Measurements from ENCODE around the gene CEACAM18.

Gene CEACAM18

DNA sequence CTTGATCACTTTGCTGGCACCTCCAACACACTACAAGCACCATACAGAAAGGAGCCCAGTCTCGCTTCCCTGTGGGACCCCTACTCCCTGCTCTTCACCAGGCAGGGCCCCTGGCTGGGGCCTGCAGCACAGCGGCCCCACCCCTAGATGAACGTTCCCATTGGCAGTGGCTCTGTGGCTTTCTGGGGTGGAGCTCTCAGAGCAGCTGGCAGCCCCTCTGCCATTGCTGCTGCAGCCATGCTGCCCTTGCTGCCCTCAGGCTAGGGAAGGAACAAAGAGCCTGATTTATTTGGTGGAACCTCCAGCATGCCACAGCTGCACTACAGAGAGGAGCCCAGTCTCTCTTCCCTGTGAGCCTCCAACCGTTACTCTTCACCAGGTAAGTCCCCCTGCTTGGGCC is 47.3 kb downstream of the CEACAM18 start:
- Histone ChIP-seq H3K79me2 (ENCODE audit: insufficient read depth, low read length) (no peaks in the 10 kb centered on the region), H3K4me1 (ENCODE audit: insufficient read depth, low read length) (no peaks in the 10 kb centered on the region), H3K9ac (ENCODE audit: low read depth, low read length) (no peak overlapping the region), H3K36me3 (ENCODE audit: insufficient read depth, low read length) (no peaks in the 10 kb centered on the region), H3K27ac (ENCODE audit: low read length) (no peak overlapping the region), H3K27me3 (ENCODE audit: insufficient read depth, low read length, poor library complexity) (peaks cover 6% of the 10 kb centered on the region), H4K20me1 (ENCODE audit: insufficient read depth, low read length) (peaks cover 3% of the 10 kb centered on the region; the same call in 1 of the 2 replicates), H2AFZ (ENCODE audit: low read depth, low read length) (no peak overlapping the region), H3K9me3 (ENCODE audit: insufficient read depth, low read length, severe bottlenecking) (no peaks in the 10 kb centered on the region), H3K4me2 (ENCODE audit: insufficient read depth, low read length) (no peak overlapping the region), H3K4me3 (ENCODE audit: low read depth in 1 of 2, low read length in 2 of 2) (no peak overlapping the region)
- DNase-seq, result no peak
- no peak for ATAC-seq (ENCODE audit: insufficient read depth, low read depth)
- TF ChIP-seq EZH2 (IDR thresholded peaks at IDR 0.05; ENCODE audit: borderline replicate concordance, low read depth, low read length, severe bottlenecking), result no peak

DNA sequence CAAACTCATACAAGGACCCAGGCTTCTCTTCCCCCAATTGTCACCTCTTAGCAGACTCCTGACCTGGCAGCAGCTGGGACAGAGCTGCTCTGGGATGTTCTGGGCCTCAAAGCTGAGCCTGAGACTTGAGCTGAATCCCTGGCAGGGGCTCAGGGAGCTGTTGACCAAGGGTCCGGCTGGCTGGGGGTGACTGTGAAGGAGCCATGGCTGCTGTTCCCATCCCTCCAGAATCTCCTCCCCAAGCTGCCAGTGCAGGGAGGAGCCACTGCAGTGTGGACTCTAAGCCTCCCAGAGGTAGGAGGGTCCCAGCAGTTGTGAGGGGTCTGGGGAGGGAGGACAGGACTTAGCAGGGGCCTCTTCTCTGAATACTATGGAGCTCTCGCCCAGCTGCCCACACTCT is 51.0 kb downstream of the CEACAM18 start:
- Histone ChIP-seq H3K4me1 (ENCODE audit: insufficient read depth, low read length) (no peaks in the 10 kb centered on the region), H3K4me3 (ENCODE audit: low read depth in 1 of 2, low read length in 2 of 2) (no peak overlapping the region), H3K27ac (ENCODE audit: low read length) (no peak overlapping the region), H3K79me2 (ENCODE audit: insufficient read depth, low read length) (no peaks in the 10 kb centered on the region), H4K20me1 (ENCODE audit: insufficient read depth, low read length) (peaks cover 3% of the 10 kb centered on the region), H3K36me3 (ENCODE audit: insufficient read depth, low read length) (no peaks in the 10 kb centered on the region), H3K27me3 (ENCODE audit: insufficient read depth, low read length, poor library complexity) (peaks cover 28% of the 10 kb centered on the region), H3K9ac (ENCODE audit: low read depth, low read length) (no peak overlapping the region), H3K9me3 (ENCODE audit: insufficient read depth, low read length, severe bottlenecking) (no peaks in the 10 kb centered on the region), H2AFZ (ENCODE audit: low read depth, low read length) (no peak overlapping the region), H3K4me2 (ENCODE audit: insufficient read depth, low read length) (no peak overlapping the region)
- TF ChIP-seq, protein P1, sequence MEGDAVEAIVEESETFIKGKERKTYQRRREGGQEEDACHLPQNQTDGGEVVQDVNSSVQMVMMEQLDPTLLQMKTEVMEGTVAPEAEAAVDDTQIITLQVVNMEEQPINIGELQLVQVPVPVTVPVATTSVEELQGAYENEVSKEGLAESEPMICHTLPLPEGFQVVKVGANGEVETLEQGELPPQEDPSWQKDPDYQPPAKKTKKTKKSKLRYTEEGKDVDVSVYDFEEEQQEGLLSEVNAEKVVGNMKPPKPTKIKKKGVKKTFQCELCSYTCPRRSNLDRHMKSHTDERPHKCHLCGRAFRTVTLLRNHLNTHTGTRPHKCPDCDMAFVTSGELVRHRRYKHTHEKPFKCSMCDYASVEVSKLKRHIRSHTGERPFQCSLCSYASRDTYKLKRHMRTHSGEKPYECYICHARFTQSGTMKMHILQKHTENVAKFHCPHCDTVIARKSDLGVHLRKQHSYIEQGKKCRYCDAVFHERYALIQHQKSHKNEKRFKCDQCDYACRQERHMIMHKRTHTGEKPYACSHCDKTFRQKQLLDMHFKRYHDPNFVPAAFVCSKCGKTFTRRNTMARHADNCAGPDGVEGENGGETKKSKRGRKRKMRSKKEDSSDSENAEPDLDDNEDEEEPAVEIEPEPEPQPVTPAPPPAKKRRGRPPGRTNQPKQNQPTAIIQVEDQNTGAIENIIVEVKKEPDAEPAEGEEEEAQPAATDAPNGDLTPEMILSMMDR (IDR thresholded peaks at IDR 0.05; ENCODE audit: borderline replicate concordance, extremely low read depth, low read length, poor library complexity, severe bottlenecking), result no peak
- TF ChIP-seq EZH2 (IDR thresholded peaks at IDR 0.05; ENCODE audit: borderline replicate concordance, low read depth, low read length, severe bottlenecking), result no peak
- ATAC-seq (ENCODE audit: insufficient read depth, low read depth) (no peak), DNase-seq (no peak)

DNA sequence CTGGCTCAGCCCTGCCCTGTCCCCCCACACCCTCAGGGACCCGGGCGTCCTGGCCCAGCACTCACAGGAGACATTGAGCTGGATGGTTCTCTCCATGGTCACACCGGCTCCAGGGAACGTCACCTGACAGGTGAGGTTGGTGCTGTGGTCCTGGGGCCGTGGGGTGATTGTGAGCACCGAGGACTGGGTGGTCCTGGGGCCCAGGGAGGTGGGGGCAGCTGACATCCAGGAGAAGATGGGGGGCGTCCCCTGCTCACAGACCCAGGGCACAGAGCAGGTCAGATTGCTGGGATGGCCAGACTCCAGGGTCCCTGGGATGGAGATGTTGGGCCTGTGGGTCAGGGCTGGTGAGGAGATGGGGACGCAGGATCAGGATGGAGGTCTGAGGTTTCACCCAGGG is 52.3 kb downstream of the CEACAM18 start:
- H3K27me3 ChIP-seq (ENCODE audit: insufficient read depth, low read length, poor library complexity), result peaks cover 28% of the 10 kb centered on the region
- H3K9ac ChIP-seq (ENCODE audit: low read depth, low read length), result no peak overlapping the region
- H2AFZ ChIP-seq (ENCODE audit: low read depth, low read length), result no peak overlapping the region
- no peak for ATAC-seq (ENCODE audit: insufficient read depth, low read depth)
- no peak overlapping the region for H3K4me3 ChIP-seq (ENCODE audit: low read depth in 1 of 2, low read length in 2 of 2)
- H3K79me2 ChIP-seq (ENCODE audit: insufficient read depth, low read length), result no peaks in the 10 kb centered on the region
- no peak overlapping the region for H3K4me2 ChIP-seq (ENCODE audit: insufficient read depth, low read length)
- no peaks in the 10 kb centered on the region for H3K4me1 ChIP-seq (ENCODE audit: insufficient read depth, low read length)
- no peak for TF ChIP-seq EZH2 (IDR thresholded peaks at IDR 0.05; ENCODE audit: borderline replicate concordance, low read depth, low read length, severe bottlenecking)
- TF ChIP-seq, protein P1 (IDR thresholded peaks at IDR 0.05; ENCODE audit: borderline replicate concordance, extremely low read depth, low read length, poor library complexity, severe bottlenecking), result no peak
- peaks cover 3% of the 10 kb centered on the region for H4K20me1 ChIP-seq (ENCODE audit: insufficient read depth, low read length)
- no peak for DNase-seq
- no peaks in the 10 kb centered on the region for H3K9me3 ChIP-seq (ENCODE audit: insufficient read depth, low read length, severe bottlenecking)
- no peak overlapping the region for H3K27ac ChIP-seq (ENCODE audit: low read length)
- no peaks in the 10 kb centered on the region for H3K36me3 ChIP-seq (ENCODE audit: insufficient read depth, low read length)

DNA sequence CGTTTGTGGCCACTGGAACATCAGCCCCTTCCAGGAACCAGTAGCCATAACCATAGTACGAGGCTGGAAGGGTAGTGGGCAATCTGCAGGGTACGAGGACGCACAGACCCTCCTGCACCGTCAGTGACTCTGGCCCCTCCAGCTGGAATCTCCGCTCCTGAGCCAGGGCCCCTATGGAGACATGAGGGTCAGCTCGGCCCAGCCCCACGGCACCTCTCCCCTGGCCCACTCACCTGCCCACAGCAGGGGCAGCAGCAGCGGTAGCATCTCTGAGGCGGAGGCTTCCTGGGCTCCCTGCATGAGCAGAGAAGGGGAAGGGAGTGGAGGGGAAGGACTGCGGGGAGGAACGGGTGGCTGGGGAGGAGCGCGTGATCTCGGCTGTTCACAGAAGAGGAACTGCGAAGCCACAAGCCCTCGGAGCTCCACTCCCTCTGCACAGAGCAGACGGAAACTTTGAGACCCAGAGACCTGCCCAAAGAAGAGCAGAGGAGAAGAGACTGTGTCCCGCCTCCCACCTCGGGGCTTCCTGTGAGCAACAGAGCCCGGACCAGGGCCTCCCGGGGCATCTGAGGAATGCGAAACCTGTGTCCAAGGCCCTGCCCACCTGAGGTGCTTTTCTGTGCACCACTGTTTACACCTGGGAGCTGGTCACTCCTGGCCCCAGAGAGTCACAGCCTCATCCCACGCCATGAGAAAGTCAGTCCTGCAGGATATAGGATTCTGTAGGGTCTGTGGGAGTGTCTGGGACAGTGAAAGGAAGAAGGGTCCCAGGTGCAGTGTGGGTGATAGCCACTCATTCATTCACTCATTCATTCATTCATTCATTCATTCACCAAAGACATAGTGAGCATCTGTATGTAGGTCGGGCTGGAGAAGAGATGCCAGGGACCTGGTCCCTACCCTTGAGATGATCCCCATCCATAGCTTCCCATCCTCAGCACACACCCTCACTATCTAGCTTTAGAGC is 53.3 kb downstream of the CEACAM18 start, which contains the start of gene SIGLEC6:
SIGLEC6 (minus strand) TSS at position 322 of the 967 bp plus-strand sequence; CDS start at position 300, 22 bp downstream.
- H3K4me1 ChIP-seq (ENCODE audit: insufficient read depth, low read length), result no peaks in the 10 kb centered on the region
- H3K36me3 ChIP-seq (ENCODE audit: insufficient read depth, low read length), result no peaks in the 10 kb centered on the region
- H3K27ac ChIP-seq (ENCODE audit: low read length), result no peak within 1 kb of the TSS
- no peak within 1 kb of the TSS for H2AFZ ChIP-seq (ENCODE audit: low read depth, low read length)
- ATAC-seq (ENCODE audit: insufficient read depth, low read depth), result 0 out of 3 replicates have a peak, but pooled peaks have one; percentile 35
- no peak within 1 kb of the TSS for H3K4me3 ChIP-seq (ENCODE audit: low read depth in 1 of 2, low read length in 2 of 2)
- no peaks in the 10 kb centered on the region for H3K9me3 ChIP-seq (ENCODE audit: insufficient read depth, low read length, severe bottlenecking)
- peaks cover 3% of the 10 kb centered on the region for H4K20me1 ChIP-seq (ENCODE audit: insufficient read depth, low read length)
- no peaks in the 10 kb centered on the region for H3K79me2 ChIP-seq (ENCODE audit: insufficient read depth, low read length)
- DNase-seq, result no peak
- no peak for TF ChIP-seq EZH2 (IDR thresholded peaks at IDR 0.05; ENCODE audit: borderline replicate concordance, low read depth, low read length, severe bottlenecking)
- TF ChIP-seq, protein P1 (IDR thresholded peaks at IDR 0.05; ENCODE audit: borderline replicate concordance, extremely low read depth, low read length, poor library complexity, severe bottlenecking), result no peak
- peaks cover 28% of the 10 kb centered on the region for H3K27me3 ChIP-seq (ENCODE audit: insufficient read depth, low read length, poor library complexity)
- no peak within 1 kb of the TSS for H3K4me2 ChIP-seq (ENCODE audit: insufficient read depth, low read length)
- no peak within 1 kb of the TSS for H3K9ac ChIP-seq (ENCODE audit: low read depth, low read length)

All from DND-41 (cell line).